ENCODE results near the gene CALHM3.

The CALHM3 gene

GRCh38 chr10:103427866-103428265, 51.2 kb downstream of the CALHM3 start:
- no peak overlapping the region for H3K4me3 ChIP-seq (ENCODE audit: low read depth, low read length)
- TF ChIP-seq CTCF (IDR thresholded peaks at IDR 0.05; ENCODE audit: borderline replicate concordance, insufficient read depth, low read depth, low read length) = no peak

- TF ChIP-seq CTCF (IDR thresholded peaks at IDR 0.05; ENCODE audit: borderline replicate concordance, insufficient read depth, low read depth, low read length) = no peak
These were observed 55.3 kb downstream of the CALHM3 start for GRCh38 chr10:103423748-103424147.

More at GRCh38 chr10:103423748-103424147, 55.3 kb downstream of the CALHM3 start:
- H3K4me3 ChIP-seq (ENCODE audit: low read depth, low read length) = no peak overlapping the region

Data from GM12875 (cell line).